LNCAP (cell line): Measurements from ENCODE around the gene SLC16A5.

Experiments
- CTCF ChIP-seq: fragments of 450-650 bp; IDR thresholded peaks from 2 replicates; pipeline ENCODE4 v1.5.1; 2017; ENCODE audit warnings: mild to moderate bottlenecking

SLC16A5 gene

GRCh38 chr17:75105126-75106080, 17.6 kb downstream of the SLC16A5 start:
- peak; percentile 77 for TF ChIP-seq CTCF

GRCh38 chr17:75108193-75108592, 20.4 kb downstream of the SLC16A5 start:
- no peak for TF ChIP-seq CTCF

- TF ChIP-seq CTCF, result no peak
Observed at GRCh38 chr17:75109046-75109406, 21.3 kb downstream of the SLC16A5 start.

- no peak for TF ChIP-seq CTCF
Observed at GRCh38 chr17:75109407-75110233, 21.9 kb downstream of the SLC16A5 start, which contains the start of gene ARMC7. Gene ARMC7, plus strand, starts transcription at chr17:75109969. Its CDS starts 320 bp downstream, at chr17:75110289.

- TF ChIP-seq CTCF, result no peak
Observed at GRCh38 chr17:75110234-75110937, 22.6 kb downstream of the SLC16A5 start.

- no peak for TF ChIP-seq CTCF
Observed at GRCh38 chr17:75111777-75112335, 24.1 kb downstream of the SLC16A5 start.
